Sigmoid colon (tissue), 7 donors: ENCODE results near the gene CMSS1. TPM values are rescaled to one million over a fixed set of nuclear protein-coding genes. Genes with fewer than 3 reads are reported as not detected.

Experiments used
- DNase-seq: peaks from one replicate; pipeline ENCODE4 v3.0.0-alpha.2; 2019
- H3K27ac ChIP-seq, 4 donors: fragments of 200-600 bp; sonication (generic); one replicate each; pipeline ENCODE4 v1.5.1; 2016 to 2019; ENCODE audit warnings: mild to moderate bottlenecking in 1 of 4
- H3K27me3 ChIP-seq, 3 donors: fragments of 200-600 bp; sonication (generic); one replicate each; pipeline ENCODE4 v1.5.1; 2019; ENCODE audit warnings: mild to moderate bottlenecking in 1 of 3
- H3K36me3 ChIP-seq, 4 donors: fragments of 200-600 bp; sonication (generic); one replicate each; pipeline ENCODE4 v1.5.1; 2016 to 2019
- H3K4me1 ChIP-seq, 4 donors: fragments of 200-600 bp; sonication (generic); one replicate each; pipeline ENCODE4 v1.5.1; 2017 to 2019
- H3K4me3 ChIP-seq, 4 donors: fragments of 200-600 bp; sonication (generic); one replicate each; pipeline ENCODE4 v1.5.1; 2017 to 2019; ENCODE audit warnings: mild to moderate bottlenecking in 2 of 4, moderate library complexity in 1 of 4
- H3K9me3 ChIP-seq, 4 donors: fragments of 200-600 bp in 3 of 4; sonication (generic) in 3 of 4; one replicate each; pipeline versions ENCODE4 v1.5.1 to v1.6.1; 2013 to 2019
- EP300 ChIP-seq, 4 donors: sonication (generic); formaldehyde crosslinking; IDR thresholded peaks; one replicate each; pipeline ENCODE4 v1.6.1; 2017; ENCODE audit warnings: antibody characterized with exemption in 4 of 4
- POLR2A ChIP-seq, 2 donors: fragments of 450-650 bp; IDR thresholded peaks; one replicate each; pipeline ENCODE4 v1.6.1; 2016; ENCODE audit warnings: antibody characterized with exemption in 2 of 2, mild to moderate bottlenecking in 2 of 2, moderate library complexity in 2 of 2
- POLR2AphosphoS5 ChIP-seq, 4 donors: sonication (generic); formaldehyde crosslinking; IDR thresholded peaks; one replicate each; pipeline ENCODE4 v1.6.1; 2017; ENCODE audit warnings: antibody characterized with exemption in 4 of 4
- WGBS, 2 donors: extraction: QIAGEN DNeasy Blood & Tissue Kit; methylation state at CpG; one replicate each; pipeline ENCODE4 v1.1.7; 2013; 5-methylcytosine and 5-hydroxymethylcytosine counted together
- intact Hi-C: fragments of 100-400 bp; cut with DNase I; formaldehyde crosslinking; loops from one replicate; pipeline ENCODE4 v1.15.1; 2023
- polyA plus RNA-seq, 3 donors: library from polyadenylated mRNA; stranded (reverse); fragments of 200-250 nt; gene quantifications; one replicate each; pipeline ENCODE4 v1.2.3, GENCODE V29; 2013
- total RNA-seq, 4 donors: library from RNA; depleted of rRNA; stranded (reverse); fragments of >200 nt; gene quantifications; one replicate each; pipeline ENCODE4 v1.1.0, GENCODE V29; 2016
- TF ChIP-seq, protein P1 (sequence below), 4 experiments: fragments of 450-650 bp in 3 of 4; fragments of 200-600 bp in 1 of 4; IDR thresholded peaks; one replicate each; pipeline ENCODE4 v1.5.1; 2016 to 2019; ENCODE audit warnings: antibody characterized with exemption in 4 of 4, mild to moderate bottlenecking in 3 of 4, moderate library complexity in 2 of 4
- donor health status: healthy with polysubstance abuse.
- donor health status: Bipolar disorder and iron deficiency.
- donor health status: healthy.

The CMSS1 gene
- total and polyA plus RNA-seq, 7 donors: 6.0 to 19.4 (median 13.9) TPM

DNA sequence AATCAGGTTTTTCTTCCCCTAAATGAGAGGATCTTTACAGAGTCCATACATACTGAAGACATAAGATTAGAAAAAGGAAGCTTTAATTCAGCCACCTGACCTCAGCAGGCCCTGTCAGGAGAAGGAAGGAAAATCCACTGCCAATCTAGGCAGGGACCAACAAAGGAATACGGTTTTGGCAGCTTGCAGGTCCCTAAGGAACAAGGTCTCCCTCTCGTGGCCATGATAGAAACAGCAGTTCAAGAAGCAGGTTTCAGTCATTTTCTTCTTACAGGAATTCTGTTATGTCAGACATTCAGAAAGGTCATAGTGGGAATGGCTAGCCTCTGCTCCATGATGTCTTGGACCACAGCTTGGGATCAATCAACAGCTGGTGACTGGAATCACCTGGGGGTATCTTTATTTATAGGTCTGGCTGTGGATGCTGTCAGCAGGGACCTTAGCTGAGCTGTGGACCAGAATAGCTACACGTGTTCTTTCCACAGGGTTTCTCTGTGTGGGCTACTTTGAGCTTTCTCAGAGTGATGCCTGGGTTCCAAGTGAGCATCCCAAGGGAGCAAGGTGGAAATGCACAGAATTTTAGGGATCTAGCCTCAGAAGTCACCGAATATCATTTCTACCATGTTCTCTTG lies 9.4 kb upstream of the CMSS1 start:
- H3K36me3 ChIP-seq: no peaks in the 10 kb centered on the region
- H3K4me3 ChIP-seq: no peak overlapping the region
- TF ChIP-seq POLR2AphosphoS5 (IDR thresholded peaks at IDR 0.05): no peak
- TF ChIP-seq, protein P1, sequence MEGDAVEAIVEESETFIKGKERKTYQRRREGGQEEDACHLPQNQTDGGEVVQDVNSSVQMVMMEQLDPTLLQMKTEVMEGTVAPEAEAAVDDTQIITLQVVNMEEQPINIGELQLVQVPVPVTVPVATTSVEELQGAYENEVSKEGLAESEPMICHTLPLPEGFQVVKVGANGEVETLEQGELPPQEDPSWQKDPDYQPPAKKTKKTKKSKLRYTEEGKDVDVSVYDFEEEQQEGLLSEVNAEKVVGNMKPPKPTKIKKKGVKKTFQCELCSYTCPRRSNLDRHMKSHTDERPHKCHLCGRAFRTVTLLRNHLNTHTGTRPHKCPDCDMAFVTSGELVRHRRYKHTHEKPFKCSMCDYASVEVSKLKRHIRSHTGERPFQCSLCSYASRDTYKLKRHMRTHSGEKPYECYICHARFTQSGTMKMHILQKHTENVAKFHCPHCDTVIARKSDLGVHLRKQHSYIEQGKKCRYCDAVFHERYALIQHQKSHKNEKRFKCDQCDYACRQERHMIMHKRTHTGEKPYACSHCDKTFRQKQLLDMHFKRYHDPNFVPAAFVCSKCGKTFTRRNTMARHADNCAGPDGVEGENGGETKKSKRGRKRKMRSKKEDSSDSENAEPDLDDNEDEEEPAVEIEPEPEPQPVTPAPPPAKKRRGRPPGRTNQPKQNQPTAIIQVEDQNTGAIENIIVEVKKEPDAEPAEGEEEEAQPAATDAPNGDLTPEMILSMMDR (IDR thresholded peaks at IDR 0.05): peak; percentile 18 to 66 (median 56)
- H3K27me3 ChIP-seq: no peaks in the 10 kb centered on the region
- H3K9me3 ChIP-seq: peaks cover 0 to 5% (median 2%) of the 10 kb centered on the region in 4 donors
- no peaks in the 10 kb centered on the region for H3K4me1 ChIP-seq
- WGBS, 2 donors: 54 to 56% methylated on average over 4 of the region's 4 CpGs
- no peak for DNase-seq
- no peak overlapping the region for H3K27ac ChIP-seq
- intact Hi-C loops: no loop called here

DNA sequence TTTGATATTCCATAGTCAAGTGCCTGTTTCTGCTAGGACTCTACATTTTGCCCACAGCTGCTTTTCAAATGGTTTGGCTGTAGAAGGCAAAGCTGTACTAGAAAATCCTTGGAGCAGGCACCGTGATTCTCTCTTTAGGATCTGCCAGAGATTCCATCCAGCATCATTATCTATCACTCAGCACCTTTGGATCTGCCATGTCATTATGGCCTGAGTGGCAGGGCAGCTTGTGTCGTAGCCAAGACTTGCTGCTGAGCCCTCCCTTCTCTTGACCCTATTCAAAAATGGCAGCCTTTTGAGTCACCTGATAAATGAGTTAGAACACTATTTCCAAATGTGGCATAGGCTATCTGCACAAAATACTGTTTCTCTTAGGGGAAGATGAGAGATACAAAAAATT lies 8.1 kb upstream of the CMSS1 start:
- no peak for DNase-seq
- Histone ChIP-seq H3K4me3 (no peak overlapping the region), H3K36me3 (no peaks in the 10 kb centered on the region), H3K27ac (no peak overlapping the region), H3K27me3 (no peaks in the 10 kb centered on the region), H3K9me3 (peaks cover 0 to 5% (median 2%) of the 10 kb centered on the region in 4 donors), H3K4me1 (no peaks in the 10 kb centered on the region)
- TF ChIP-seq POLR2AphosphoS5 (IDR thresholded peaks at IDR 0.05) (no peak), POLR2A (IDR thresholded peaks at IDR 0.05) (no peak), EP300 (IDR thresholded peaks at IDR 0.05) (no peak)
- TF ChIP-seq, protein P1 (IDR thresholded peaks at IDR 0.05): no peak
- 89 to 93% methylated on average over 2 of the region's 2 CpGs for WGBS, 2 donors
- intact Hi-C loops: no loop called here

DNA sequence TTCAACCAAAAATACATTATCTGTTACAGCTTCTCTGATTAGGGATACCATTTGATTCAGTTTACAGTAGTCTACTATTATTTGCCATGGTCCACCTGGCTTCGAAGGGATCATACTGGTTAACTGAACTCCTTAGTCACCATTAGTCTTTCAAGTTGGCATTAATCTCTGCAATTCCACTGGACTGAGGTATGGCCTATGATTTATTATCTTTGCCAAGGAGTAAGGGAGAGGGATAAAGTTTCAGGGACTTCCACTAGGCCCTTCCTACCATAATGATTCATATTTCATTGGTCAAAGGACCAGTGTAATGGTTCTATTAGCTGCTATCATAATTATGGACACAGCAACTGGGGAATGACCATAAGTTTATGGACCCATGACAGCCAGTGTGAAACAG lies 7.3 kb upstream of the CMSS1 start:
- H3K4me1 ChIP-seq: no peaks in the 10 kb centered on the region
- intact Hi-C loops: loop anchor here (10.0 kb wide), 1 partner anchor 684 kb away; the partner anchor contains the start of gene TMEM45A
- no peaks in the 10 kb centered on the region for H3K36me3 ChIP-seq
- no peak overlapping the region for H3K4me3 ChIP-seq
- 90 to 98% methylated on average over 1 of the region's 1 CpG for WGBS, 2 donors
- no peak overlapping the region for H3K27ac ChIP-seq
- no peaks in the 10 kb centered on the region for H3K27me3 ChIP-seq
- DNase-seq: no peak
- TF ChIP-seq POLR2A (IDR thresholded peaks at IDR 0.05): no peak
- H3K9me3 ChIP-seq: no peaks in the 10 kb centered on the region

DNA sequence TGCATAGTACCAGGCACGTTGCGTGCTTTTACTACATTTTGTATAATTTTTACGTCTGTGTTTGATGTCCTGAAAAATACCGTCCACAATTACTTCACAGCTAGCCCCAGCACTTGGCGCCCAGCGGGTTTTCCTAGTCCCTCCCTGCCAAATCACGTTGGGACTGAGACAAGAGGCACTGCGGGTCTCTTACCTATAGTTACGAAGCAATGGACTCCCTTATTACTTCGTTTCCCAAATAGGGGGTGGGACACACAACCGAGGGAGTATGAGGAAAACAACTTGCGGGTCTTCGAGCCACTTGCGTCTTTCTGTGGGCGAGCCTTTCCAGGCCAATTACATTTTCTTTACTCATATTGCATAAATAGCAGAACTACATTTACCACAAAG lies 620 bp upstream of the CMSS1 start:
- Histone ChIP-seq H3K36me3 (no peaks in the 10 kb centered on the region), H3K27ac (peak overlapping the region; percentile 83 to 94 (median 91)), H3K4me1 (peaks cover 0 to 22% (median 17%) of the 10 kb centered on the region in 4 donors), H3K4me3 (peak overlapping the region; percentile 55 to 78 (median 64)), H3K27me3 (no peaks in the 10 kb centered on the region), H3K9me3 (no peaks in the 10 kb centered on the region)
- peak; percentile 66 for DNase-seq
- TF ChIP-seq EP300 (IDR thresholded peaks at IDR 0.05): no peak
- no peak for TF ChIP-seq POLR2AphosphoS5 (IDR thresholded peaks at IDR 0.05)
- TF ChIP-seq, protein P1 (IDR thresholded peaks at IDR 0.05): no peak
- no peak for TF ChIP-seq POLR2A (IDR thresholded peaks at IDR 0.05)
- intact Hi-C loops: loop anchor here (5.0 to 10.0 kb wide), 2 partner anchors 445 to 678 kb away; partner anchors contain the start of genes TBC1D23 and TMEM45A
- 2% methylated on average over 15 of the region's 15 CpGs for WGBS, 2 donors

DNA sequence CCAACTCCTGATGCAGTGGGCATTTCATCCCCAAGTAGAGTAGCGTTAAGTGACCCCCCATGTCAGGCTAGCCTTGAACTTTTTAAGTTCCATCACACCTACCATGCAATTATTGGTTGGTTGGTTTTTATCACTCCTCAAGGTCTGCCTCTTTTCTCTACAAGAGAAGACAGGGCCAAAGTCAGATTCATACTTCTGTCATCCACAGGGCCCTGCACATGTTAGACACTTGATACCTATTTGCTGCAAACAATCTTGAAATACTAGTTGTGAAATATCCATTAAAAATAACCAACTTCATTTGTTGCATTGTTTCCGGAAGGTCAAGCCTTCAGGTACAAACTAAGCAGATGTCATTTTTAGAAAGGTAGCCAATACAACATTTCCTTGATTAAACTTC lies 1.2 kb downstream of the CMSS1 start:
- Histone ChIP-seq H3K9me3 (no peaks in the 10 kb centered on the region), H3K36me3 (no peaks in the 10 kb centered on the region), H3K4me1 (peaks cover 0 to 22% (median 17%) of the 10 kb centered on the region in 4 donors), H3K4me3 (peak overlapping the region in 1 of 4 donors; percentile 70), H3K27me3 (no peaks in the 10 kb centered on the region), H3K27ac (peak overlapping the region in 3 of 4 donors; percentile 89 to 94 (median 93))
- no peak for DNase-seq
- WGBS, 2 donors: 94 to 95% methylated on average over 2 of the region's 2 CpGs
- intact Hi-C loops: loop anchor here (5.0 to 10.0 kb wide), 2 partner anchors 443 to 676 kb away; partner anchors contain the start of genes TBC1D23 and TMEM45A
- TF ChIP-seq POLR2A (IDR thresholded peaks at IDR 0.05): no peak
- TF ChIP-seq, protein P1 (IDR thresholded peaks at IDR 0.05): no peak
- no peak for TF ChIP-seq POLR2AphosphoS5 (IDR thresholded peaks at IDR 0.05)
- TF ChIP-seq EP300 (IDR thresholded peaks at IDR 0.05): no peak
